T-helper 22 cell (primary cell): Measurements from ENCODE around the gene GRID1.

ENCODE experiments used
- DNase-seq: peaks from one replicate; pipeline ENCODE4 v3.0.0-alpha.2; 2020; ENCODE audit warnings: low read depth

GRID1 gene

DNA sequence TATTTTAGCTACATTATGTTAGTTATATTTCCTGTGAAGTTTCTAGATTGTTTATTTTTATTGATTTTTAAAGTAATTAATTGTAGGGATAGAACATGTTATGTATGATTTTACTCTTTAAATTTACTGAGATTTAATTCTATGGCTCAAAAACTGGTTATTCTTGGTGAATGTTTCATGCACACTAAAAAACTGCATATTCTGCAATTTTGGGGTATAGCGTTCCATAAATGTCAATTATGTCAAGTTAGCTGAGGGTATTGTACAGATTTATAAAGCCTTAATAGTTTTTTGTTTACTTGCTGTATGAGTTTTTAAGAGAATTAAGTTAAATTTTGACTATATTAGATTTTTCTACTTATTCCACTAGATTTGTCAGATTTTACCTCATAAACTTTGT lies 669.7 kb downstream of the GRID1 start:
- no peak for DNase-seq

DNA sequence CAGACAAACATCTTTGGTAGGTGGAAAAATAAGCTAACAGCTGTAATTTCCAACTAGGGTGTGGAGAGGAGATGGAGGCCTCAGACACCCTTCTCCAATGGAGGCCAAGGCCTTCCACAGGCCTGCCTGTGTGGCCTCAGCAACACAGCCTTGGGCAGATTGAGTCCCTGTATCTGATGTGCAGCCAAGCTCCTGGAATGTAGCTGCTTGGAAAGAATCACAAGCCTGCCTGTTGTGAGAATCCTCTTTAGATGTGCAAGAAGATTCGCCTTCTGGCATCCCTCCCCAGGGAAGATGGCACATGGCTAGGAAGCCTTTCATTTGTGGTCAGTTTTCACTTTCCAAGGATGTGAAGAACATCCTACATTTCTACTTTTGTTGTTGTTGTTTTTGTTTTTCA lies 684.0 kb downstream of the GRID1 start:
- no peak for DNase-seq

DNA sequence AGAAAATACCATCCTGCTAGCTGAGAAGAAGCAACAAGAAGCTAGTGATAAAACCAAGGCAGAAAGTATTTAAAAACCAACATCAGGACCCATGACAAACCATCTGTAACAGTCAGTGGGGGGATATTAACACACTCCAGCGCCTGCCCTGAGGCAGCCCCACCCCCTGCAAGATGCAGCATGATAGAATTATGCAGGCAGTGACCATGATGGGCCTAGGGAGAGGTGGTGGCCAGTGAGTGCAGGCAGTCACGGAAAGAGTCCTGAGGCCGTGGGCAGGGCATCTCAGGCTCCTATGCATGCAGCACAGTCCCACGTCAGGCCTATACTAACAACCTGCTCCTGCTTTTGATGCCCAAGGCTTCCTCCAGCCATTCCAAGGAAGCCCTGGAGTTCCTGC lies 686.9 kb downstream of the GRID1 start:
- DNase-seq = no peak

DNA sequence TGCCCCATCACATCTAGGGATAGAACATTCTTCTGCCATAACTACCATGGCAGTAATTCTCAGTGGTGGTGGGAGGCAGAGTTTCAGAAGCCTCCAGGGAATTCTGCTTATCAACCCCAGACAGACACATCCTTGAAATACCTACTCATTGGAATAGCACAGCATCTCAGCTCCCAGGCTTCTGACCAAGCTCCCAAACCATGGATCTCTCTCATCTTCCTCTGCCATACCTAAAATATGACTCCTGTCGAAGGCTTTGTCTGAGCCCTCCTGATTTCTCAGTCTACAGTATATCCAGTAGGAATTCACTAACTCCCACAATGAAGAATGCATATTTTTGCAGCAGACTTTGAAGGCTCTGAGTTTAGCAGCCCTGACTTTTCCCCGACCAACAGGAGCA lies 687.5 kb downstream of the GRID1 start:
- no peak for DNase-seq

DNA sequence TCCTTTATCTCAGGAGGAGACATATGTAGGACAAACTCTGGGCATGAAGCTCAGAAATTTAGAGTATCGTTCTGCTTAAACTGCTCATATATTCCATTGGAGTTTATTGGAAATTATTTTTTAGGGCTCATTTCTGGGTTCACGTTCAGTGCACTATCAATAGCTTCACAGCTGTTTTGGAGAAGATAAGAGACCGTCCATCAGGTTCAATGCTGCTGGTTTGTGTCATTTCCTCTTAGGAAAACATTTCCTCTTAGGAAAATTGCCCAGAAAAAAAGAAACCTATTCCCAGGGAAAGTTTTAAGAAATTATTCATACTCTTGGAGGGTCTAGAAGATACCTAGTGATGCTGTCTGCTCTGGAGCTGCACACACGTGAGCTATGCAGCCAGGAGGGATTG lies 691.7 kb downstream of the GRID1 start:
- DNase-seq = no peak

DNA sequence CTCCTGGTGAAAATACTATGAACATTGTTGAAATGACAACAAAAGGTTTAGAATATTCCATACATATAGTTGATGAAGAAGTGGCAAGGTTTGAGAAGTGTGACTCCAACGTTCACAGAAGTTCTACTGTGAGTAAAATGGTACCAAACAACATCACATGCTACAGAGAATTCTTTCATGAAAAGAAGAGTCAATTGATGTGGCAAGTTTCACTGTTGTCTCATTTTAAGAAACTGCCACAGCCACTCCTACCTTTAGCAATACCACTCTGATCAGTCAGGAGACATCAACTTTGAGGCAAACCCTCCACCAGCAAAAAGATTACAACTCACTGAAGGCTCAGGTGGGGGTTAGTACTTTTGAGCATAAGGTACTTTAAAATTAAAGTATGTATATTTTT lies 693.3 kb downstream of the GRID1 start:
- no peak for DNase-seq

DNA sequence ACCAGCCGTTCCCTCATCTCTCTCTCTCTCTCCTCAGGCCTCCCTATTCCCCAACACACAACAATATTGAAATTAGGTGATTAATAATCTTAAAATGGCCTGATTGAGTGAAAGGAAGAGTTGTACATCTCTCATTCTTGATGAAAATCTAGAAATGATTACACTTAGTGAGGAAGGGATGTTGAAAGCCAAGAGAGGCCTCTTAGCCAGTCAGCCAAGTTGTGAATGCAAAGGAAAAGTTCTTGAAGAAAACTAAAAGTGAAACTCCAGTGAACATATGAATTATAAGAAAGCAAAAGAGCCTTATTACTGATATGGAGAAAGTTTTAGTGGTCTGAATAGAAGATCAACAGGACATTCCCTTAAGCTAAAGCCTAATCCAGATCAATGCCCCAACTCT lies 695.1 kb downstream of the GRID1 start:
- no peak for DNase-seq

DNA sequence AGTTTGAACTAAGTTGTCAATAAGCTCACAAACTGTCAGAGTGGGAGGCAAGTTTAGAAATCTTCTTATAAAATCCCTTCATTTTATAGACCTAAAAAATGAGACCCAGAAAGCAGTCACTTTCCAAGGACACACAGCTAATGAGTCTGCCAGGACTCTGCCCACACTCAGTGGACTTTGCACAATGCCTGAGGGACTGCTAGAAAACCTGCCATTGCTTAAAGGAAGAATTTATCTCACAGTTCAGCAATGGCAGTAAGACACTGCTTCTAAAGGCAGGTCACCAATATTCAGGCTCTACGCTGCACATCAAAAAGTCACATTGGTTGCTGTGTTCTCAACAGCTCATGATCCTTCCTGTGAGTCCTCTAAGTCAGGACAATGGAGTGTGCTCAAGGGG lies 698.1 kb downstream of the GRID1 start:
- no peak for DNase-seq

DNA sequence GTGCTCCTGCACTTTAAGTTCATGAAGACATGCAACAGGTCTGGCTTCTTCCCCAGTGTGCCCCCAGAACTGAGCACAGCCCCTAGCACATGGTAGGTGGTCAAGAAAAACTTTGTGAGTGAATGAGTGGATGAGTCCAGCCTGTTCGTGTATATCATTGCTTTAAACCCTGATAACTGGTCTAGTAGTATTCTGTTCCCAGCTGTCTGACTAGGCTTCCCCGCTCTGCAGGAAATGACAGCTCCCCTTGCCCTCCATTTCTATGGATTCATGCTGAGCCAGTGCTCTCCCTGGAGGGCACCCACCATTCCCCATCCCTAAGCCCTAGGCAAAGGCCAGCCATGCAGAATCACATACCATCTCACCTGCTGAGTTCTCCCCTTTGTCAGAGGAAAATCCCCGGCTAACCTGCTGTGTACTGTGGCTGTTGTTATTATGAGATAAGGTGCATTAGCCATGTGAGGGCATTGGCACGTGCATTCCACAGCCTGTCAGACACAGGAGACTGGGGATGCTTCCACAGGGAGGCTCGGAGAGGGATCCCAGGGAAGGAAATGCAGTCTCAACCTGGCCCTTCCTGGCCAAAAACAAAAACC lies 698.9 kb downstream of the GRID1 start:
- DNase-seq = no peak

DNA sequence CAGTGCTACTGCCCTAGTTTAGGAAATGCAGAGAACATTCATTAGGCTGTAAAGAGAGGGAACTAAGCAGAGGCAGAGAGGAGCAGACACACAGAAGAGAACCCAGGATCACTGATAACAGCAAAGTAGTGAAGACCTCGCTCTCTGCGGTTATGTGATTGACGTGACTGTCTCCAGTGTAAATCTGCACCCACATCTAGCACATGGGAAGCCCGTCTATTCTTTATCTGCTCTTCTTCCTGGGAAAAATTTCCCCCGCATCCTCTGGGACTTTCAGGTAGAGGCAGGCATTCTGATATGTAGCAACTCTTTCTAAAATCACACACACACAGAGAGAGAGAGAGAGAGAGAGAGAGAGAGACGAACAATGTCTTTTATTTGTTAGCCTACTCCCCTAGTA lies 699.6 kb downstream of the GRID1 start:
- DNase-seq = no peak

DNA sequence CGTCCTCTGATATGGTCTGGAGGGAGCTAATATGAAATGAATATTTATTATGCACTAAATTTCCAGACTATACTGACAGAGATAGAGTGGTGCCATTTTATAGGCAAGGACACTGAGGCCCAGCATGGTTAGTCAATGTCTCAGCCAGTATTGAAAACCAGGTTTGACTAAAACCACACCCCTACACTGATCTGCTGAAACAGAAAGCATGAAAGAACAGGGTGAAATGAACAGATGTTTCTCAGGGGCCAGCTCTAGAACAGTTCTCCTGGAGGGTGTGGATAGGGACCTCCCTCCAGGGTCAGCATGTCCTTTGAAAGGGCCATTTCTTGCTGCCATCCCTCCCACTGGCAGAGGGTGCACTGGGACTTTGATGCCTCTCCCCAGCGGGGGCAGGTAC lies 700.5 kb downstream of the GRID1 start:
- no peak for DNase-seq

DNA sequence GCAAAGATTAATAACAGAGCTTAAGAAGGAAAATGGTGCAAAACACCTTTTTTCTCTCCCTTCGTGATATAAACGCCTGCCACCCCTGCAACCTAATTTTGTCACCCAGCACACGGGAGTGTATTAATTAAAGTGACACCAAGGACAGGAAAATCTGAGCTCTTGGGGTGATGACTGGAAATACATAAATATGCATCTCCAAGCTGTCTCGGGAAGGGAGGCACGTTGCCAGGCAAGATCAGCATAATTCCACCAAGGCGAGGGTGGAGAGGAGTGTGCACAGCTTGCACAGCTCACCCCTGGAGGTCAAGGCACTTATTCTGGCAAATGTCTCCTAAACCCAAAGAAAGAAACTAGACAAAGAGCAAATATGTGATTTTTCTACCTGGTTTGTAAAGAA lies 700.9 kb downstream of the GRID1 start:
- no peak for DNase-seq

DNA sequence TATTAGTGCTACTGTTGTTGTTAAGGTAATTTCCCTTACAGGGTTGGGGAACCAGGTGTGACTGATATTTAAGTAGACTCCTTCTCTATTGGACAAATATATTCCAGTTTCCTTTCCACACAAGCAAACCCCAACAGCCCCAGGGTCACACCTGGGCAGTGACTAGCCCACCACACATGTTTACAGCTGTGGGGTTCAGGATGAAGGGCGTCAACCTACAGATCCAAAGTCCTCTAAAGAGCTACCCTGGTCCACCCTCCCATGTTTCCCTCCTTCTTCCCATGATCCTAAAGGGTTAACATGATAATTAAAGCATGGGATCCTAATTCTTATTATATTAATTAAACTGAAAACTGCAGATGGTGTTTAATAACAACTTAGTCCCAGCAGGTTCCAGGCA lies 701.5 kb downstream of the GRID1 start:
- DNase-seq = no peak

DNA sequence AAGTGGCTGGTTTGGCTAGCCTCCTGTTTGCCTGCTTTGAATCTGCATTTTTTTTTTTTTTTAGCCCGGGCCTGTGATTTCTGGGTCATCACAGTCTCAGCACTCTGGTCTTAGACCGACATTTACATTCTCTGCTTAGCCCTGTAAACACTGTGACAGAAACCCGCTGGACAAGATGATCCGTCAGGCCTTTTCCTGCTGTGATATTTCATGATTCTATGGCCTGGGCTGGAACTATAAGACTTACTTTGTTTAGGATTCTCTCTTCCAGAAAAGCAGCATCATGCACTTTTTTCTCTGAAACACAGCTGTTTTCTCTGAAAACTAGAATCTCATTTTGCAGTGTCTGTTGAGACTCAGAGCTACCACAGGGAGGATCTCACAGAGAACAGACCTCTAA lies 705.5 kb downstream of the GRID1 start:
- no peak for DNase-seq

DNA sequence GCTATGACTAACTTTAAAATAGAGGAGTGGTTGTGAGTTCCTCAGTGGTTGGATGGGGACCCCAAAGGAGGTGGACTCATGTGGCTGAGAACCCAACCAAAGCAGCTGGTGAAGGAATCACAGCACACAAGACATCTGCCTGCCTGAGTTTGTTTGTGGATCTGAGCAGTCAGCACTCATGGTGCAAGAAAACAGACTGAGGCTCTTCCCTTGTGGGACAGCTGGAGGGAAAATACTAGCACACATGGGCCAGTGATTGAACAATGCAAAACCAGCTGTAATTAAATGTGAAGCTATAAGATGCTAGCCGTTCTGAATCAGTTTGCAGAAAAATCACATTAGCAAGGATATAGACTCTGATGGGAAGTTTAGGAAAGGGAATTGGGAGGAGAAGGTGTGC lies 707.3 kb downstream of the GRID1 start:
- DNase-seq = no peak

DNA sequence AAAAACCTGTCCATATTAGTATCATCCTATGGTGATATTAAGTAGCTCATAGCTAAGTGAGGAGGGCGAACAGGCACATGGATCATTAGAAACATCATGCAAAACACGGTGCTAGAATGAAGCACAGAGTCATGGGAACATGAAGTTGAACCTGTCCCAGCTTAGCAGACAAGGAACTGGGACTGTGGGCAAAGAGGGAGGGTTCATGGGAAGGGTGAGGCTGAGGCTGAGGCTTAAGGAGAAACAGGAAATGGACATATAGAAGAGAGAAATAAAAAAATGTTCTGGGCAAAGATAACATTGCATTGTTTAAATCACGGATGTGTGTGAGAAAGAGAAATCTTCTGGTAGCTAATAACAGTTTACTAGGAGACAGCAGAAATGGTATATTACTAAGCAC lies 708.1 kb downstream of the GRID1 start:
- no peak for DNase-seq

DNA sequence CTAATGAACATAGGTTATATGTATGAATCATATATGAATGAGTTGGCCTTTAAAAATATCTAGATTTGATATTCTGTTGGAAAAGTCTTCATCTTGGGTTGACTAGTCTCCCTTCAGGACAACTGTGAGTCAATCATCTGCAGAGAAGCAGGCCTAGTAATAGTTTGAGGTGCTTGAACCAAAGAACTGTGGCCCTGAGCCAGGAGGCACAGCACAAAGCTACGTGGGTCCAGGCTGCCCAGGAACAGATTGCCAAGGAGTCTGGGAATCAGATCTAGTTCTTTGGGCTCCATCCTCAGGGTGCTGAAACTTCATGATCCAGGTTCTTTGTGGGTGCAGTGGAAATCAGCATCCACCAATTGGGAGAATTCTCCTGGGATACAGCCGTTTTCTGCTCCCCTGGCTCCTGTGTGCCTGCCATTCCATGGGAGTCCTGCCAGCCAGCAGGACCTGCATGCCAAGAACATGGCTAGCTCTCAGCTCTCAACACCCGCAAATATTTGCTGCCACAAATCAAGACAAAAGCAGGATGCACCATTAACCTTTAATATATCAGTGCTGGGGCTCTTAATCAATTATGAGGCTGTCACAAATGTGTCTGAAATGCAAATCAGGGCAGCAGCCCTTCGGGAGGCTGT lies 709.0 kb downstream of the GRID1 start:
- DNase-seq = no peak

DNA sequence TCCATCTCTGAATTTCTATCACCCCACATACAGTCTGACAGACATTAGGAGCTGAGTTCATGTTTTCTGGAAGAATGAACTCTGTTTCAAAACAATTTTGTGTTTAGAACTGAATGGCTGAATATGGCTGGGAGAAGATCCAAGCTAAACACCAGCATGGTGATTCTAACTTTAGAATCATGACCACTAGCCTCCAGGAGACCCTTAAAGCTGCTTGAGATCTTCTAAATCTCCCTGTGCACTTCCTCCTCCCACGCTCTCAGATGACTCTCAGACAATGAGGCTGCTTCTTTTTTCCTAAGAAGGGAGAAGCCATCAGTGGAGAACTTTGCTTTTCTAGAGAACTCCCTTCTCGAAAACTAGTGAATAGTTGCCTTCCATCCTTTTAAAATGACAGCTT lies 711.2 kb downstream of the GRID1 start:
- no peak for DNase-seq

DNA sequence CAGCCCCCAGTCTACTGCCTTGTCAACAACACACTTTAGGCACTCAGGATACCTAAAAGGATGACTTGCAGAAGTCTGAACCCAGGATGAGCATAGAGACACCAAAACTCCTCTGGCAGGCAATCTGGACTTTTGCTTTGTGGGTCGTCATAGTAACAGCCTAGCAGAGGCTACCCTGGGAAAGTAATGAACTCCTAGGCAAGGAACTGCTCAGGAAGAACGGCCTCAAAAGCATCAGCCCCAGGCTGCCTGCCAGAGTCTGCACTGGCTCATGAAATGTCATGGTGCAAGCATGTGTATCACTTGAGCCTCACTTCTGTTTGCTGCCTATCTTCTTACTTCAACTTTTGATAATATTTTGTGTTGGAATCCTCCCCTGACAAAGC lies 715.1 kb downstream of the GRID1 start:
- DNase-seq = no peak

DNA sequence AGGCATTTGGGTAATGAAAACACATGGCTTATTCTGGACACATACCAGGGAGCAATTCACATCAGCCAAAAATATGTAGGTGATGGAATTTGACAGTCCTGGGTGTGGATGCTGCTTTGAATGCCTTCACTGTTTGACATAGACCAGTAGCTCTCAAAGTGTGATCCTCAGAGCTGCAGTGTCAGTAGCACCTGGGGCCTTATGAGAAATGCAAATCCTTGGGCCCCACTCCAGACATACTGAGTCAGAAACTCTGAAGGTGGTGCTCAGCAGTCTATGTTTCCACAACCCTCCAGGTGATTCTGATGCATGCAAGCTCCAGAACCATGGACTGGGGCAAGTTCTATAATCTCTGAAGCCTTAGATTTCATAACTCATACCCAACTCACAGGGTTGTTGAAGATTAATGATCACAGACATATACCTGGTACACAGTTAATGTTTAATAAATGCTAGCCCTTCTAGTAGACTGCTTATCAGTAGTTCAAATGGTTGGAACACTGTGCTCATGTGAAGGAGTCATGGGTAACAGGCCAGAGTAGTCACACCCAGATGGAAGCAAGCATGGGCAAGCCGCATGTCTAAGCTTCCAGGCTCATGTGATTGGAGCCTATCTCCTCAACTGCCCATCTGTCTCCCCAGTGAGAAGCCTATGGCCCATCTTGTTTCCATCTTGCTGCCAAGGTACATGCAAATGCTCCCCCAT lies 715.7 kb downstream of the GRID1 start:
- no peak for DNase-seq

DNA sequence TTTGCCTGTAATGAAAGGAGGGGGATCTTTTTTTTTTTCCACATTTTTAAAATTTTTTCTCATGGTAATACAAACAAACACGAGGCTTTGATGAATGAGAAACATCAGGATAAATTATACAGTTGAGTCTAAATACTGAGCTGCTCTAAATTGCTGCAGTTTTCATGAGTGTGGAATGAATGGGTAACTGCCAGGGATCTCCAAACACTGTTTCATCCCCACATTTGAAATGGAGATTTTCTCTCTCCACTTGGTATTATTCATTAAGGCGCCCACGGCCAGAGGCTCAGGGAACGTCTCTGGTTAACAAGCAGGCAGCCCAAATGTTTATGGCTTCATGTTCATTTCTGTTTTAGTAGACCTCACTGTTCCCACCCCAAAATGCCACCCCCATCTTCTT lies 717.1 kb downstream of the GRID1 start:
- DNase-seq = no peak

DNA sequence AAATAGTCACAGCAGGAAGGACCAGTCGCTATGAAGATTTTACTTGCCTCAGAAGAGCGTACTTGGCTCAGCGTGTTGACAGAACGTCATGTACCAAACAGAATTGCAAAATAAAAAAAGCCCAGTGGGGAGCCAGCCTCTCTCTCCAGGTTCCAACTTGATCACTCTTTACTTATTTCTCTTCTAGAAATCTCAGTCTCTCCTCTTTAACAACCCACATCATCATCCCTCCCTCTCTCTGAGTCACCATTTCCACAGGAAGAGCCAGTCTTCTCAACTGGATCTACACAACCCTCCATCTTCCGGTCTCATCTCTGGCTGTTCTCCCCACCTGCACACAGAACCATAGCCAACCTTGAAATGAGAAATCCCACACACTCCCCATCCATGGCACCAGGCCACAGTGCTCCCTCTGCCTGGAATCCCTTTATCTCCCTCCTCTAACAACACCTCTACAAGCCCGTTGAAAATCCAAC lies 718.3 kb downstream of the GRID1 start:
- no peak for DNase-seq

DNA sequence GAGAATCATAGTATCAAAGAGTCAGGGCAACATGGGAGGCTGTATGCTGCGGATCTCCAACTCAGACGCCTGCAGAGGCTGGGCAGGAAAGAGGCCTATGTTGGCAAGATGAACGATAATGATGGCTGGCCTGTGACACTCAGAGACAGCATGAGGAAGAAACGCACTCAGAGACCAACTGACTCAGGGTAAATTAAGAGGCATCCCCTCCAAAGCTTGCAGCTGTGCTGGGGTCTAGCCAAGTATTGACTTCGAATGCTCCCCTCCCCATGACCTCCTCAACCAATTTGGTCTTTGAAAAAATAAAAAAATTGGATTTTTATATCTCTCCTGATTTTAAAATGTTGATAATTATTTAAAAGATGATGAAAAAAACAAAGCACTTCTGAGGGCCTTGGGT lies 718.9 kb downstream of the GRID1 start:
- DNase-seq = no peak
